Uterus (tissue), 2 donors: ENCODE results near the gene FBXW2.

Experiments used
- CTCF ChIP-seq, 4 experiments: fragments of 200-600 bp in 2 of 4; fragments of 450-650 bp in 2 of 4; sonication (generic) in 2 of 4; IDR thresholded peaks; one replicate each; pipeline ENCODE4 v1.5.1; 2016 to 2019; ENCODE audit warnings: antibody characterized with exemption in 4 of 4, mild to moderate bottlenecking in 2 of 4, moderate library complexity in 1 of 4
- POLR2A ChIP-seq, 2 donors: fragments of 450-650 bp; IDR thresholded peaks; one replicate each; pipeline ENCODE4 v1.6.1; 2016; ENCODE audit warnings: antibody characterized with exemption in 2 of 2, mild to moderate bottlenecking in 1 of 2, moderate library complexity in 1 of 2

- no peak for TF ChIP-seq CTCF (IDR thresholded peaks at IDR 0.05)
- TF ChIP-seq POLR2A (IDR thresholded peaks at IDR 0.05): no peak
Observed at GRCh38 chr9:120729791-120730241, 63.4 kb downstream of the FBXW2 start.
